GM12872 (cell line): Measurements from ENCODE around the gene PLLP.

ENCODE experiments used
- CTCF ChIP-seq: IDR thresholded peaks from 3 replicates; pipeline ENCODE4 v1.5.1; 2011; ENCODE audit warnings: low read depth, mild to moderate bottlenecking, low read length, moderate library complexity; ENCODE audit not compliant: insufficient read depth

PLLP gene

GRCh38 chr16:57301126-57301817 is 16.8 kb upstream of the PLLP start:
- no peak for TF ChIP-seq CTCF

DNA sequence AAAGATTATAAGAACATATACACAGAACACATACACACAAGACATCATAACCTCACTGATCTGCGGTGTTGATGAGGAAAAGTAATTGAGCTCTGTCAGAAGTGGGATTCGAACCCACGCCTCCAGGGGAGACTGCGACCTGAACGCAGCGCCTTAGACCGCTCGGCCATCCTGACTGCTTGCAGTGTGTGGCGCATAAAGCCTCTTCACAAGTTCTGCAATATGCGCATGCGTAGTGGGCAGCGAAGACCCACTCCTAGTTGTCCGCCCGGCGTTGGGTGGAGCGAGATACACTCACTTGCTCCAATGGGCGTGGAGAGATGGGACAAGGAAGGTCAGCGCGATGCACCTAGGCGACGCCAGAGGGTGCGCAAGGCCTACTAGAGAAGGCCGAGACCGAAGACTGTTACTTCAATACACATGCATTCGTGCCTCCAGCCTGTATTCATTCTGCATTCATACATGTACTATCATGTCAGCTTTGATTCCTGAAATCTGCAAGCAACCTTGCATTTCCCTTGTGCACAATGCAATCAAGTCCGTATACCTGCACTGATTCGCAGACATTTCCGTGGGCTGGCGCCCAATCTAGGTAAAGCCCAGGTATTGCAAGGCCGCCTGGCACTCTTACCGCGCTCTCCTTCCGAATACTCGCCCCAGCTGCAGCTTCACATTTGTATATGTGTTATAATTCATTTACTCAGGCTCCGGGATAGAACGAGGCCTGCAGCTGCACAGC is 16.1 kb upstream of the PLLP start:
- peak; percentile 99 for TF ChIP-seq CTCF

GRCh38 chr16:57299719-57300386 is 15.4 kb upstream of the PLLP start:
- 0 out of 3 replicates have a peak, but pooled peaks have one; percentile 23 for TF ChIP-seq CTCF

DNA sequence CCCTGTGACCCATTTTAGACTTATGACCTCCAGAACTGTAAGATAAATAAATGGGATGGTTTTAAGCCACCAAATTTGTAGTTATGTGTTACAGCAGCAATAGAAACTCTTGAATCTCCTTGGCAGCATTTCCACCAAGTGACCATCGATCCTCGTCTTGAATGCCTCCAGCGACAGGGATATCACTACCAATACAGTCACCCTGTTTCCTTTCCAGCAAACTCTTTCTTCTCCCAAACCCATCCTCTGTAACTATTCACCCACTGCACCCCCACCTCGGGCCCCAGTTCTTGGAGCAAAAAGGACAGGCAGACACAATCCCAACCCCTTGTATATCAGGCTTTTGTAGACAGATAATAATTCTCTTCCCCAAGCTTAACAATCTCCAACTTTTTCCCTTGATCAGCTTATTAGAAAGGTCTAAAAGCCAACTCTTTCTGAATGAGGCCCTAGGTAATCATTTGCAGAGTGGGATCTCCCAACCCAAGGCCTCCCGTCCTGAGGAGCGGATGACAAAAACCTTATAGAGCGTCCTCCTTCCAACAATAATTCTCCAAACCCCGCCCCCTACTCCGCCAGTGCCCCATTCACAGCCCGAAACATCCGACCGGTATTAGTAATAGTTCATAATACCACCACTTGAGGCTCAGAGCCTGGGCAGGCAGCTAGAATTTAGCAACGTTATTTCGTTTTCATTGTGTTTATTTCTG is 14.7 kb upstream of the PLLP start:
- no peak; the same call in 2 of the 3 replicates for TF ChIP-seq CTCF

GRCh38 chr16:57297856-57298255 is 13.4 kb upstream of the PLLP start:
- no peak for TF ChIP-seq CTCF

DNA sequence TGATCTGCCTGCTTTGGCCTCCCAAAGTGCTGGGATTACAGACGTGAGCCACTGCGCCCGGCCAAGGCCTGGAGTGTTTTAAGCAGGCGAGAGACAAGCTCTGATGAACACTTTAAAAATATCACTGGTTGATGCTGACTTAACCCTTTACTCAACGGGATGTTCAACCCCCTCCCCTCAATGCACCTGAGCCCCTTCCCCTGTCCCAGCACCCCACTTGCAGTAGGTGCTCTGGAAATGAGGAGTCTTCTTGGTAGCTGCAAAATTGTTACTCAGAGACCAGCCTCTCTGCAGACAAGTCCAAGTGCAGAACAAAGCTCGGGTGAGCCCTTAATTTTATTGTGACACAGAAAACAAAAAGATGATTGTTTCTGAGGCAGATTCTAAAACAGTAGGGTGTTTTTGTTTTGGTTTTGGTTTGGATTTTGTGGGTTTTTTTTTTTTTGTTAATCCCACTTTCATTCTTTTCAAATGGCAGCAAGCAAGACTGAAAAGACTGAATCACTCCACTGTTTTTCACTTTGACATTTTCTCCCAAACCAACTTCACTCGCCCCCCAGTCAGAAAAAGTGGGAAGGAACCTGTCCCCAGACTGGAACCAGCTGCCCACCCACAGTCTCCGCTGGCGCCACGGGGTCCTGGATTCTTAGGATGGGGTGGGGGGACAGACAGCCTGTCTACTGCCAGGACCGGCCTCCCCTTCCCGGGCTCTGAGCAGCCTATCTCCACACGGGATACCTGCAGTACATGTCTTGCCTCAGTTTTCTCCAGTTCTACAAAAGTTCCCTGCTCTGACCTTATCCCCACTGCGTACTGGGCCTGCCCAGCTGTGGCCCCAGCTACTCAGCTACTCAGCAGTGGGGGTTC is 5.2 kb upstream of the PLLP start:
- TF ChIP-seq CTCF: no peak
